ENCODE data around the gene NUFIP1. TPM values are rescaled to one million over a fixed set of nuclear protein-coding genes. Genes with fewer than 3 reads are reported as not detected.

The NUFIP1 gene
- total RNA-seq, 3 donors from 2014 or later, result 2.4 to 4.0 (median 3.3) TPM

GRCh38 chr13:44976196-44976595 lies 13.1 kb downstream of the NUFIP1 start:
- no peak for TF ChIP-seq POLR2A (IDR thresholded peaks at IDR 0.05)
- no peak for TF ChIP-seq CTCF (IDR thresholded peaks at IDR 0.05)
- no peak for TF ChIP-seq POLR2AphosphoS5 (IDR thresholded peaks at IDR 0.05)
- no peaks in the 10 kb centered on the region for H3K9me3 ChIP-seq
- H3K36me3 ChIP-seq, result no peaks in the 10 kb centered on the region
- H3K27me3 ChIP-seq, result no peaks in the 10 kb centered on the region
- DNase-seq (ENCODE audit: low spot score in 2 of 2), result no peak
- H3K27ac ChIP-seq, result no peak overlapping the region
- intact Hi-C loops (cut with DNase I; ENCODE audit: low total_unique reads), result no loop called here
- H3K4me1 ChIP-seq, result no peaks in the 10 kb centered on the region
- no peak overlapping the region for H3K4me3 ChIP-seq

GRCh38 chr13:44974056-44974793 lies 15.0 kb downstream of the NUFIP1 start:
- intact Hi-C loops (cut with DNase I; ENCODE audit: low total_unique reads), result no loop called here
- DNase-seq (ENCODE audit: low spot score in 2 of 2), result no peak
- H3K27ac ChIP-seq, result no peak overlapping the region

GRCh38 chr13:44972956-44973581 lies 16.2 kb downstream of the NUFIP1 start:
- H3K4me3 ChIP-seq, result no peak overlapping the region
- no peaks in the 10 kb centered on the region for H3K4me1 ChIP-seq
- intact Hi-C loops (cut with DNase I; ENCODE audit: low total_unique reads), result no loop called here
- TF ChIP-seq POLR2A (IDR thresholded peaks at IDR 0.05) (no peak), CTCF (IDR thresholded peaks at IDR 0.05) (peak; percentile 29 to 59 (median 51))
- H3K27me3 ChIP-seq, result no peaks in the 10 kb centered on the region
- no peak for DNase-seq (ENCODE audit: low spot score in 2 of 2)
- no peaks in the 10 kb centered on the region for H3K9me3 ChIP-seq
- no peak overlapping the region for H3K27ac ChIP-seq
- no peaks in the 10 kb centered on the region for H3K36me3 ChIP-seq

More at GRCh38 chr13:44974056-44974793, 15.0 kb downstream of the NUFIP1 start:
- no peaks in the 10 kb centered on the region for H3K27me3 ChIP-seq
- H3K4me3 ChIP-seq, result no peak overlapping the region
- no peaks in the 10 kb centered on the region for H3K9me3 ChIP-seq
- H3K36me3 ChIP-seq, result no peaks in the 10 kb centered on the region
- TF ChIP-seq POLR2AphosphoS5 (IDR thresholded peaks at IDR 0.05), result no peak
- TF ChIP-seq POLR2A (IDR thresholded peaks at IDR 0.05), result no peak
- TF ChIP-seq CTCF (IDR thresholded peaks at IDR 0.05), result no peak
- H3K4me1 ChIP-seq, result no peaks in the 10 kb centered on the region

GRCh38 chr13:44971656-44972595 lies 17.3 kb downstream of the NUFIP1 start:
- H3K9me3 ChIP-seq, result no peaks in the 10 kb centered on the region
- intact Hi-C loops (cut with DNase I; ENCODE audit: low total_unique reads), result no loop called here
- no peak overlapping the region for H3K27ac ChIP-seq
- H3K36me3 ChIP-seq, result no peaks in the 10 kb centered on the region
- H3K4me1 ChIP-seq, result no peaks in the 10 kb centered on the region
- H3K4me3 ChIP-seq, result no peak overlapping the region
- no peak for DNase-seq (ENCODE audit: low spot score in 2 of 2)
- no peak for TF ChIP-seq POLR2A (IDR thresholded peaks at IDR 0.05)
- no peak for TF ChIP-seq CTCF (IDR thresholded peaks at IDR 0.05)
- no peak for TF ChIP-seq POLR2AphosphoS5 (IDR thresholded peaks at IDR 0.05)
- no peaks in the 10 kb centered on the region for H3K27me3 ChIP-seq

Data from breast epithelium (tissue), 4 donors.